Measurements from ENCODE around the gene DNAJC6. TPM values are rescaled to one million over a fixed set of nuclear protein-coding genes. Genes with fewer than 3 reads are reported as not detected.

Gene DNAJC6
- total RNA-seq, 1 donor from 2014 or later = 0.67 TPM

DNA sequence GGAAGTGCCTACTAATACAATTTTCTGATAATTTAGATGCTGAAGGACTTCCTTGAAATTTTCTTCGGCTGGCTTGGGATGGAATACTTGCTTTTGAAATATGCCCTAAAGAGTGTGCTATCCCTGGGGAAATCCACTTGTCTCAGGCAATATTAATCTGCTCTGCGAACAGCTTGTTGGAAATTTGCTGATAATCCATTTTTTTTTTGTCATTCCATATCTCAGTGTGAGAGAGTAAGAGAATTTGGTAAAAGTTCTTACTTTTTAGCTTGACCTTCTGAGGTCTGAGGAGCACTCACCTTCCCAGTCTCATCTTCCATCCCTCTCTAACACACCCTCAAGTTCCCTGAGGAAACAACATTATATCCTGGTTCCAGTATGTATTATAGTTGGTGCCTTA is 36.8 kb downstream of the DNAJC6 start:
- no peaks in the 10 kb centered on the region for H3K4me1 Mint-ChIP-seq
- intact Hi-C loops (cut with micrococcal nuclease) = no loop called here
- H3K4me3 Mint-ChIP-seq = no peak overlapping the region
- H3K36me3 Mint-ChIP-seq (ENCODE audit: low read depth) = no peaks in the 10 kb centered on the region
- H3K9me3 Mint-ChIP-seq = no peaks in the 10 kb centered on the region
- DNase-seq (no peak), ATAC-seq (ENCODE audit: low read depth) (no peak)
- TF ChIP-seq, protein P1, sequence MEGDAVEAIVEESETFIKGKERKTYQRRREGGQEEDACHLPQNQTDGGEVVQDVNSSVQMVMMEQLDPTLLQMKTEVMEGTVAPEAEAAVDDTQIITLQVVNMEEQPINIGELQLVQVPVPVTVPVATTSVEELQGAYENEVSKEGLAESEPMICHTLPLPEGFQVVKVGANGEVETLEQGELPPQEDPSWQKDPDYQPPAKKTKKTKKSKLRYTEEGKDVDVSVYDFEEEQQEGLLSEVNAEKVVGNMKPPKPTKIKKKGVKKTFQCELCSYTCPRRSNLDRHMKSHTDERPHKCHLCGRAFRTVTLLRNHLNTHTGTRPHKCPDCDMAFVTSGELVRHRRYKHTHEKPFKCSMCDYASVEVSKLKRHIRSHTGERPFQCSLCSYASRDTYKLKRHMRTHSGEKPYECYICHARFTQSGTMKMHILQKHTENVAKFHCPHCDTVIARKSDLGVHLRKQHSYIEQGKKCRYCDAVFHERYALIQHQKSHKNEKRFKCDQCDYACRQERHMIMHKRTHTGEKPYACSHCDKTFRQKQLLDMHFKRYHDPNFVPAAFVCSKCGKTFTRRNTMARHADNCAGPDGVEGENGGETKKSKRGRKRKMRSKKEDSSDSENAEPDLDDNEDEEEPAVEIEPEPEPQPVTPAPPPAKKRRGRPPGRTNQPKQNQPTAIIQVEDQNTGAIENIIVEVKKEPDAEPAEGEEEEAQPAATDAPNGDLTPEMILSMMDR (IDR thresholded peaks at IDR 0.05) = no peak
- POLR2A ChIA-PET = no interaction called here
- H3K27ac Mint-ChIP-seq = no peak overlapping the region
- CTCF ChIA-PET = no interaction called here
- peaks cover 2% of the 10 kb centered on the region for H3K27me3 Mint-ChIP-seq

- TF ChIP-seq, protein P1 (IDR thresholded peaks at IDR 0.05) = no peak
- Mint-ChIP-seq H3K4me1 (no peaks in the 10 kb centered on the region), H3K9me3 (no peaks in the 10 kb centered on the region), H3K4me3 (no peak overlapping the region), H3K27me3 (peaks cover 6% of the 10 kb centered on the region), H3K27ac (no peak overlapping the region), H3K36me3 (ENCODE audit: low read depth) (no peaks in the 10 kb centered on the region)
- intact Hi-C loops (cut with micrococcal nuclease) = no loop called here
- ATAC-seq (ENCODE audit: low read depth) (no peak), DNase-seq (no peak)
- CTCF ChIA-PET = no interaction called here
- POLR2A ChIA-PET = no interaction called here
Observed at GRCh38 chr1:65355031-65355712, 45.8 kb downstream of the DNAJC6 start.

DNA sequence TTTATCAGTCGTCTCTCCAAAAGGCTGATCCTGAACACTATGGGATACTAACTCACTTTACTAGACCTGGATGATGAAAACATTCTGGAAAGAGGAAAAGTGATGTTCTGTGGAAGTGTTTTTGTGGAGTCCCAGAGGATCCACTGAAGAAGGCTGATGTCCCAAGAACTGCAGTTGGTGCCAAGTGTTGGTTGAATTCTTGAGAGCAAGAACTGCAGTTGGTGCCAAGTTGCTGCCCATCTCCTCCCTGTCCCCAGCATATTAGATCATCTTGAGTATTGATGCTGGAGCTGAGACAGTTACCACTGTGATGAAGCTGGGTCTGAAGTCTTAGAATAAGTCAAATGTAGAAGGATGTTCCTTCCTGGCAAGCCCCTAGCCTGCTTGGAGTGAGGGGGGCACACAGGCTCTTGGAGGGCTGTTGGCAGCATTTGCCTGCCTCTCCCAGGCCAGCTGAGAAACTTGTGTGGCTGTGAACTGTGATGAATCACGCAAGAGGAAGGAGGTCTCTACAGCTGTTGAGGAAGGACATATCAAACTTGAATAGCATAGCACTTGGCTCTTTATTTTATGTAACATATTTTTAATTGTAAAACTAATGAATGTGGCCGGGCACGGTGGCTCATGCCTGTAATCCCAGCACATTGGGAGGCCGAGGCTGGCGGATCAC is 48.1 kb downstream of the DNAJC6 start:
- no peaks in the 10 kb centered on the region for H3K4me1 Mint-ChIP-seq
- TF ChIP-seq, protein P1 (IDR thresholded peaks at IDR 0.05) = no peak
- no peak for DNase-seq
- H3K9me3 Mint-ChIP-seq = no peaks in the 10 kb centered on the region
- H3K27me3 Mint-ChIP-seq = peaks cover 10% of the 10 kb centered on the region
- H3K36me3 Mint-ChIP-seq (ENCODE audit: low read depth) = no peaks in the 10 kb centered on the region
- no peak for ATAC-seq (ENCODE audit: low read depth)
- H3K27ac Mint-ChIP-seq = no peak overlapping the region
- no peak overlapping the region for H3K4me3 Mint-ChIP-seq
- ChIA-PET POLR2A (no interaction called here), CTCF (no interaction called here)
- intact Hi-C loops (cut with micrococcal nuclease) = no loop called here

GRCh38 chr1:65359888-65360287 is 50.5 kb downstream of the DNAJC6 start:
- Mint-ChIP-seq H3K9me3 (no peaks in the 10 kb centered on the region), H3K4me1 (no peaks in the 10 kb centered on the region), H3K36me3 (ENCODE audit: low read depth) (no peaks in the 10 kb centered on the region), H3K27me3 (peaks cover 8% of the 10 kb centered on the region), H3K27ac (no peak overlapping the region), H3K4me3 (no peak overlapping the region)
- no peak for DNase-seq
- POLR2A ChIA-PET = no interaction called here
- CTCF ChIA-PET = no interaction called here
- intact Hi-C loops (cut with micrococcal nuclease) = no loop called here
- ATAC-seq (ENCODE audit: low read depth) = no peak
- TF ChIP-seq, protein P1 (IDR thresholded peaks at IDR 0.05) = no peak

- intact Hi-C loops (cut with micrococcal nuclease) = no loop called here
- no peak for DNase-seq
- ChIA-PET CTCF (no interaction called here), POLR2A (no interaction called here)
- Mint-ChIP-seq H3K27ac (no peak overlapping the region), H3K27me3 (peaks cover 4% of the 10 kb centered on the region), H3K36me3 (ENCODE audit: low read depth) (no peaks in the 10 kb centered on the region), H3K4me3 (no peak overlapping the region), H3K4me1 (no peaks in the 10 kb centered on the region), H3K9me3 (no peaks in the 10 kb centered on the region)
- TF ChIP-seq, protein P1 (IDR thresholded peaks at IDR 0.05) = no peak
- ATAC-seq (ENCODE audit: low read depth) = no peak
Observed at GRCh38 chr1:65360648-65361047, 51.3 kb downstream of the DNAJC6 start.

Data from activated B cell treated with CpG ODN at 0.5 μM for 24 hours (primary cell).